Posterior cingulate gyrus (tissue), 11 donors: ENCODE data around the gene SPATS2L.

Source experiments
- DNase-seq, 10 donors: peaks; one replicate each; pipeline versions ENCODE4 v3.0.0 to v3.0.0-alpha.2; 2020 to 2021; ENCODE audit warnings: mixed read lengths in 3 of 10
- intact Hi-C: fragments of 100-400 bp; cut with DNase I; formaldehyde crosslinking; loops from one replicate; pipeline ENCODE4 v1.15.1; 2023

SPATS2L gene

DNA sequence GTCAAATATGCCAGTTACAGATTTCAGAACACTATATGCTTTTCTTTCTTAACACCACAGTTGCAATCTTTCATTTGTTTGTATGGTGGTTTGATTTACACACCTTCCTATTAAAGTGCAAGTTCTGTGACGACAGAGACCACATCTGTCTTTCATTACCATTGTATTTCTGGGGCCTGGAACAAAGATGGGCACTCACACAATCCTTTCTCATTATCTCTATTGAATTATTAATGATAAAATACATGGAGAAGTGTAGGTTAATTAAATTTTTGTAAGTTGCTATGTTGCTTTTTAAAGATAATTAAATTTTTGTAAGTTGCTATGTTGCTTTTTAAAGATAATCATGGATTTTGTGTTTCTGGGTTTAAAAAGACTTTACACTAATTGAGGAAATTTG, 123.5 kb downstream of the SPATS2L start:
- no peak for DNase-seq
- intact Hi-C loops = no loop called here

DNA sequence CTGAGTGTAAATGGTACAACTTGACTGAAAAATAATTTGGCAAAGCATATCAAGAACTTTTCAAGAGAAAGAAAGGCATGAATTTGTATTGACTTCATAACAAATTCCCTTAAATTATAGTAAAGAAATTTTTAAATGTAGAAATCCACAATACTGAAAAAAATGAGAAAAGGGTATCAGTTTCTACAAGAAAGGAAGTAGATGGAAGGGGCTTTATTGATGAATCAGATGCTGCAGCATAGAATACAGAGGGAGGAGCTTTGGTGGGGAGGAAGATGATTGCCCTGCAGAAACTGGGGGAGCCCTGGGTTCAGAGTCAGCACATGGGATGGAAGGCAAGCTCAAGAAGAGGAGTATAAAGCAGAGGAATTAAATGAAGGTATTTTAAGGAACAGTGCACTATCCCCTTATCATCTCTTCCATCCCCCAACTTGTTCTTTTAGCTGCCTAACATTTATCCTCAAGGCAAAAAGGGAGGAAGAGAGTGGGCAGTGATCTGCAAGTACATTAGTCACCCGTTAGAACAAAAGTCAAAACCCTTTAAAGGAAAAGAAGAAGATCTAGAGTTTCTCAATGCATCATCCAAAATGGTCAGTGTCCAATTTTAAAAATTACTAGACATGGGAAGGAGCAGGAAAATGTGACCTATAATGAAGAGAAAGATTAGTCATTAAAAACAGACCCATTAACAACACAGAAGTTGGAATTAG, 125.7 kb downstream of the SPATS2L start:
- intact Hi-C loops = no loop called here
- no peak for DNase-seq

DNA sequence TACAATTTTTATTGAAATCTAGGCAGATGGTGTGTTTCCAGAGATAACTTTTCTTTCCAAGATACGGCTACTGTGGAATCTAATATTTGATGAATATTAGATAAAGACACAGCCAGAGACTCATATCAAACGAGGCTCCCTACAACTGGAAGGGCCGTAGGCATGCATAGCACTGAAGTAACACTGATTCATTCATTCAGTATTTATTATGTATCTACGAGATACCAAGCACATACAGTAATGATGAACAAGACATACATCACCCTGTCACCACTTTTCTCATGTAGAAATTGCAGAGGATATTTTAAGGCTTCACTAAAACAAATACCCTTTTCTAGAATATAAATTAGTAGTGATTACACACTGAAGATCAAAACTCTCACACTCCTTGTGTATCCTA, 128.9 kb downstream of the SPATS2L start:
- intact Hi-C loops = no loop called here
- no peak for DNase-seq

DNA sequence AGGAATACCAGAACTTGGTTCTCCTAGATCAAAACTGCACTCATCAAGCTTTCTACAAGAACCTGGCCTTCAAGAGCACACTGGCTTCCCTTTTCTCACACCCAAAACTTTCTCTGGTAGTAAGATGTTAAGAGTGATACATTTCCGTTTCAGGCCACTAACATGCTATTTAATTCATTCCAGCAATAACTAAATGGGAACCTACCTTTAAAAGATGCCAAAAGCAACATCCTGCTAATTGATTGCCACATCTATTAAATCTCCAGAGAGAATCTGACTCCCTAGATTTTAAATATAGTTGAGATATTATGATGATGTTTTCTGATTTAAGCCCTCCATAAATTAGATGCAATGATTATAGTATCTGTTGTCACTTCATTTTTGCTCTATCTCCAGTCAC, 131.8 kb downstream of the SPATS2L start:
- no peak for DNase-seq
- intact Hi-C loops = no loop called here

DNA sequence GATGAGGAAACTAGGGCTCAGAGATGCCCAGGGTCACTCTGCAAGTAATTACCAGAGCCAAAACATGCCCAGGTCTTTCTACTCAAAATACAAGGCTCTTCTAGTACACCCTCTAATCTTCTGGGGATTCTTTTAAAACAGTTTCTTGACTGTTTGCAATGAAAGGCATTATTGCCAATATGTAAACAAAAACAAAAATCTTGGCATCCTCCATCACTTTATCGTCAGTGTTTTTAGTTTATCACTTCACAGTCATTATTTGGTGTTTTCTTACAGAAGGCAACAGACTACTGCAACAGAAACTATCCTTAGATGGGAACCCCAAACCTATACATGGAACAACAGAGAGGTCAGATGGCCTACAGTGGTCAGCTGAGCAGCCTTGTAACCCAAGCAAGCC, 132.4 kb downstream of the SPATS2L start:
- DNase-seq = no peak
- intact Hi-C loops = no loop called here

DNA sequence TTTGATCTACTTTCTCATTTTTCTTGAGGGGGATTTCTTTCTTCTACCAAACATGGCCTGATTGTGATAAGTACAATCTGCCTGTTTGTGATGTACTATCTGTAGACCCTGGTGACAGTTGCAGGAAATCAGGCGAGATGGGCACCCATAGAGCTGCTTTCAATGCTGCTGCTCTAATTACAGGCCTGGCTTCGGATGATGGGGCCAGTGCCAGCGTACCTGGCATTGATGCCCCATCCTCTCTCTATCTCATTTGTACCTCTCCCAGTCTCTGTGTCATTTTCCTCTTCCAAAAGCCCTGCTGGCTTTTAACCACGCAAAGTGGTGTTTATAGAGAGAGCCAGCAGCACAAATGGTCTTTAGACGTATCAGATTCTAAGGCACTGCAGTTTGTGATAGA, 133.5 kb downstream of the SPATS2L start:
- DNase-seq = no peak
- intact Hi-C loops = no loop called here

DNA sequence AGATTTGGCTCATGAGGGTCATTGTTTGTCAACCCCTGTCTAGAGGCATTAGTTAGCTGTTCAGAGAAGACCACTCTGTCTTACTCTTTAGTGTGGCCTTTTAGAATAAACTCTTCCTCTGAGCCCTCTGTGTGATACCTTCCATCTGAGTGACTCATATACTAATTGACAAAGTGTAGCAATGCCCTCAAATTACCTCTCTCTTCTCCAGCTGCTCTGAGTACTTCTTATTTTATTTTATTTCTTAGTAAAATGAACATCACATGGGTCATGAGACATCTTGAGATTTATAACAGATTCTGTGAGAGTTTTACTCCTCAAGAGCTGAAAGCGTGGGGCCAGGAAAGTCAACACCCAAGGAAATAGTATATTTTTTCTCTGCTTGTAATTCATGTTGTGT, 136.0 kb downstream of the SPATS2L start:
- intact Hi-C loops = no loop called here
- DNase-seq = no peak

DNA sequence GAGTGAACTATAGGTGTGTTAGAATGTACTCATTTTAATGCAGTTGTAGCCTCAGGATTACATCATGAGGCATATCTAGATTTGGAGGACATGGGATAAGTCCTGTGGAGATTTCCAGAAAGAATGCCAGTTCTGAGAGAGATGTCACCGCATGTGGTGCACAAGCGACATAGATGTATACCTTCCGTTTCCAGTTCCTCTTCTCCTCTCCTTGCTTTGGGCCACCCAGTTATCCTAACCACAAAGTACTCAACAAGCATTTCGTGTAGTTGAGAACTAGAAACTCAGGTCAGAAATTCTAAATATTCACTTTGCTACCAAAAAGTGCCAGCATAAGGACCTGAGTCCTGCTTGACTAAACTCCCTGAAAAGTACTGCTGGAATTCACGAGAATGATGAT, 136.9 kb downstream of the SPATS2L start:
- no peak for DNase-seq
- intact Hi-C loops = no loop called here

DNA sequence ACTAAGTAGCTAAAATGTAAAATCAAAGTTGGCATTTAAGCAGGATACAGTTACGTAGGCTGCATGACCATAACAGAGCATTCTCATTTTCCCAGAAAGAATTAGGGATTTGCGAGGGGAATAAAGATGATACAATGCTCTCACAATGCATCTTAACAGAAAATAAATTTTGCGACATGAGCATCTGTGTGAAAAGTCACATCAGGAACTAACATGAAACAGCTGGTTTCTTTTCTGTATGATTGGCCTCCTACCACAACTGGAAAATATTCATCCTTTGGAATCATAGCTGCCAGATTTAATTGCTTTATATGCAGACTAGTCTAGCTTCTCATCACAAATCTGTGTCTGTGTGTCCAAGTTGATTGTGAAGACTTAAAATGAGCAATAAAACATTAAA, 137.4 kb downstream of the SPATS2L start:
- DNase-seq = no peak

DNA sequence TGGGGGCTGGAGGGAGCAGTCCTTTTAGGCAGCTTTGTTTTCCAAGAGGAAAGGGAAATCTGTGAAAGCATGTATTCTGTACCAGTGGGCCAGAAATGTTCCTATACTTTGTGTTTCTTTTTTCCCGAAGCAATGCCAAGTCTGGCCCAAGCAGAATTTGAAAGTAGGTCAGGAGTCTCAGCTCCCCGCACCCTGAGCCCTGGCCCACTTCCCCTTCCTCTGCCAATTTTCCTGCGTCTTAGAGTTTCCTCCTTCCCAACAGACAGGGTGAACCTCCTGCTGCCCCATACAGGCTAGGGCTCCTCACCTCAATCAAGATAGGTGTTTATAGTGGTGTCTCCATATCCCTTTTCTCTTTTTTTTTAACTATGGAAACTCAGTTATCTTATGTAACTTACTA, 138.0 kb downstream of the SPATS2L start:
- DNase-seq = peak in 1 of 10 donors; percentile 79
- intact Hi-C loops = no loop called here

More for the DNA sequence above, 137.4 kb downstream of the SPATS2L start:
- intact Hi-C loops = no loop called here

DNA sequence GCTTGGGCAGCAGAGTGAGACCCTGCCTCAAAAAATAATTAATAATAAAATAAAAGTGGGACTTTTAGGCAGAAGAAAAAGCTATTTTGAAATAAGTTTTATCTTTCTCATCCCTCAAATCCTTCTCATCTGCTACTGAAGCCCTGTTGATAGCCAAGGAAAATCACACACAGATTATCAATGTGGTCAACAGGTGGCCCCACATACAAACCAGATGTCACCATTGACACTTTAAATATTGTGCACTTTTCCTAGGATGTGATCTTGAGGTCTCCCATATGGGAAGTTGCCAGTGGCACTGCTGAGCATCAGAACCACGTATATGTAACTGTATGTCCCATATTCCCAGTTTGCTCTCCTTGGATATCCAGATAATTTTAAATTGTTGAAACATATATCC, 138.8 kb downstream of the SPATS2L start:
- DNase-seq = no peak
- intact Hi-C loops = no loop called here

DNA sequence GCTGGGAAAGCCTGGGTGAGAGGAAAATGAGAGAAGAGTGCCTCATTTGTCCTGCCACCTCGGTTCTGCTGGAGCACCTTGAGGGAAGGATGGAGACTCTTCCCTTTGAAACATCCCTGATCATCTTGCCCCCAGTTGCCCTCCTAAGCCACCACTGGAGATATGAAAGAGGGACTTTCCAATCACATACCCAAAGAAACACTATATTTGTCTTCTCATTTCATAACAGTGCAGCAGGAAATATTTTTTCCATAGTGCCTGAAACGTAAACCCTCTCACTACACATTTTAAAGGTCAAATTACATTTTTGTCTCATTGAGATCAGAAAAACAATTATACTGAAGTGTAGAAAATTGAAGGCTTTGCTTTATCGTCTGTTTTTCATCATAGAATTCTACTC, 140.1 kb downstream of the SPATS2L start:
- DNase-seq = no peak
- intact Hi-C loops = no loop called here

DNA sequence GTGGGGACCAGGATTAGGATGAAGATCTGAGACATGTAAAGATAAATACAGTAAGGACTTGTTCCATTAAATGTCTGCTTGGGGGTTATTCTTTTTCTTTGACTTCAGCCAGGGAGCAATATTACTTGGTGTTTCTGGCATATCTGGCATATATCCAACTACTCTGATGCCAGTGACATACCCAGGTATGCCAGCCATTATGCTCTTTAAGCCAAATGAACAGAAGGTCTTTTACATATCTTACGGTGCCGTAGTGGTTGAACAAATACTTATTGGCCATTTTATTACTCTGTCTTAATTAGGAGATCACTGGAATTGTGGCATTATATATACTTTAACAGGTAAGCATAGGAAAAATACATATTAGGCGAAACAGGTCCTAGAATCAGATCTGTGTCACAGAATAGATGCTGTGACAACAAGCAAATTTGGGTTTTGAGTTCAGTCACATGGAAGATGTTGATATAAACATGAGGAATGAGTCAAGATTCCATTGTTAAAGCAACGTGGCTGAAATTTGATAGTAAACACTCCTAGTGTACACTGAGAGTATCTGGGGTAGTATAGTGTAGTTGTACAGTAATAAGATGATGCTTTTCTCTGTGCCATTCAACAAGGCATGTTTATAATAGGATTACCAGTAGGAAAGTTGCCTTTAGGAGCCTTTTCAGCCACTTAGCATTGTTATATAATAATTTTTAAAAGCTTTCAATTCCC, 140.8 kb downstream of the SPATS2L start:
- intact Hi-C loops = no loop called here
- no peak for DNase-seq

DNA sequence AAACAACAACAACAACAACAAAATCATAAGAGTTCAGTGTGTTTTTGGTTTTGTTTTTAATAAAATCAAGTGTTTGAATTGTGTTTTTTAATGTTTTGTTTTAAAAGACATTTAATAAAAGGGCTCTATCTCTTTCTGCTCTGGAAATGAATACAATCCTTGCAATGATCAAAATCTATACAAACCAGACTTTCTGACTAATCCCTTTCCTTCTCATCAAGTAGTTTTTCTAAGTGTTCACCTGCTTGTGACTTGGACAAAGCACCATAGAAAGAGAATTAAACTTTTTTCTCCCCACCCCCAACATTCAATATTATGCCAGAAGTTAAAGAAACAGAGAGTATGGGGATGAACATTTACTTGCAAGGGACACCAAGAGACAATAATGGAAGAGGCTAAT, 142.0 kb downstream of the SPATS2L start:
- intact Hi-C loops = no loop called here
- no peak for DNase-seq

DNA sequence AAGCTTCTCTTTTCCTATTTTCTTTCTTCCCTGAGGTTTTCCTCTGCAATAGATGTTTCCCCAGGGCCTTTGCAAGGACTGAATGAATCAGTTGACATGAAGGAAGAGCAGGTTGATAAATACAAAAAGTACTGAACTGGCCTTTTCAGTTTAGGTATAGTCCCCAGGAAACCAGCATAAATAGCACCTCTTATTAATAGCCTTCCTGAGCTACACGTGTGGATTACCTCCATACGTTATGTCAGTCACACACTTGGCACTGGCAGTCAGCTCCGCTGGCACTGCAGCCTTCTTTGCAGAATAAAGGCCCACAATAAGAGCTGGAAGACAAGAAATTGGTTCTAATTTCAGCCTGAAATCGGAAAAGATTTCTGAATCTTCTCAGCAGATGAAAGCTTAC, 142.7 kb downstream of the SPATS2L start:
- DNase-seq = no peak
- intact Hi-C loops = no loop called here

DNA sequence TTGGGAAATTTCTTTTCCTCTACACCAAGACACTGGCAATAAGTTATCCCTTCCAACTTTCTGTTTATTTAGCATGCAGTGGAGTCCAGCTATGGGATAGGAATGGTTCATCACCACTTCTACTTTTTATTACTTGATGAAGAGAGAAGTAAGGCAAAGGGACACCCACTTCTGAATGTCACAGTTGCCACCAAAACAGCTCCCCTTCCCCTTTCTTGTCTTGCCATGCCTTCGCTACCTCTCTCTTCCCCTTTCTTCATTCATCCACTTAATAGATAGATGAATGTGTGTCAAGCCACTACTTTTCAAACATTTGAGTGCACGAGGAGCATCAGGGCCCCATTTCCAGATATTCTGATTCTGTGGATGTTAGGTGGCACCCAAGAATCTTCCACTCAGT, 143.8 kb downstream of the SPATS2L start:
- intact Hi-C loops = no loop called here
- no peak for DNase-seq

DNA sequence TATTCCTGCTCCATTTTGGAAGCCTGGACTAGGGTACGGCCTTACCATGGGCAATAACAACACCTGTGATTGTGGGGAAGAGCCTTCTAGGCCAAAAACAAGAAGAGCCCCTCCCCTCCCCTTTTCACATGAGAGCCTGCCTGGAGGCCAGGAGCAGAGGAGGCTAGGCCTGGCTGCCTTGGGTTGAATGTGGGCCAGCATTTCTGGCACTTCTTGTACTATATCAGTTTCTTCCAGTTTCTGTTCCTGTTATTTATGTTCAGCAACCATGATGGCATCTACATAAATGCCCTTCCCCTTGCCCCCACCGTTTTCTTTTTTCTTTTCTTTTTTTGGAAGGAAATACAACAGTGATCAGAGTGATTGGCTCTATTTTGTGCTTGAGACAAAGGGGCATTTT, 145.0 kb downstream of the SPATS2L start:
- no peak for DNase-seq
- intact Hi-C loops = no loop called here

DNA sequence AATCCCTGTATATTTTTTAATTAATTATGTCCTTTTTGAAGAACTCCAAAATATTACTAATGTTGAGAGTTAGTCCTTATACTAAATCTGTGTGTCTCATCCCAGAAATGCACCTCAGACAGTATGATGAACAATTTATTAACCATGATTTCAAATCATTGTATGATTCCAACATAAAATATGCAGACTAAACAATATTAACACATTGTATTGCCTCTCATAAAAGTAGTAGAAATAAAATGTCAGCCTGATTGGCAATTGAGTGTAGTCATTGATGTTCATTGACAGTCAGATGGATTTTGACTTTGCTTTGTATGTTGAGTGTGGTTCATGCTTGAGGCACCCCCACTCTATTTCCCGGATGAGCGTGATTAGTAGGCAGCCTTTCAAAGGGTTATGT, 145.9 kb downstream of the SPATS2L start:
- intact Hi-C loops = no loop called here
- DNase-seq = no peak

DNA sequence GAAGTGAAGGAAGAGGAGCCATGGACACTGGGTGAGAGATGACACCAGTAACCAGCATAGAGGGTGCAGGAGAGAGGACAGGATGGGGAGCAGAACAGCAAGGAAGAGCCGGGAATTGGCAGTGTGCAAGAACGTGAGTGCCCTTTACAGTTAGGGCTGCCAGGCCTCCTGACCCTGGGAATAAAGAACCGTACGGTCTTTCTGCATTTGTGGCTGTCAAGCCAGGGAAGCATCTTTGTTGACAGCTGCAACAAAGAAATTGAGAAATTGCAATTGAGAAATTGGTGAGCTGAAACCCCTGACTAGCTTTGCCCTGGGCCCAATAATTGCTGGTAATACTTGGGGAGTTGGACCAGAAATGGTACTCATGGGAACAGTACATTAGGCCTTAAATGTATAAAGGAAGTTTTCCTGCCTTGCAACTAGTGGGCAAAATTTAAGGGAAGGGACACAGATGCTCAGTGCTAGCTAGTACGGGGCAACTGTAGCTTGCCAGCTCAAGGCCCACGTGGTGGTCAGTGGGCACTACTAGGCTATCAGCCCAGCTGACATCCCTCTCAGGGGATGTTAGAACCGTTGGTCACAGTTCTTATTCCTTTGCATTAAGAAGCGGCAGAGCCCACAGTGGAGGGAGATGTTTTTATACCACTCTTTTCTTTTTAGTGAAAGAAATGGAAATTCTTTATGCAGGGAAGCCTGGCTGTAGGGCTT, 146.8 kb downstream of the SPATS2L start:
- no peak for DNase-seq
- intact Hi-C loops = no loop called here

DNA sequence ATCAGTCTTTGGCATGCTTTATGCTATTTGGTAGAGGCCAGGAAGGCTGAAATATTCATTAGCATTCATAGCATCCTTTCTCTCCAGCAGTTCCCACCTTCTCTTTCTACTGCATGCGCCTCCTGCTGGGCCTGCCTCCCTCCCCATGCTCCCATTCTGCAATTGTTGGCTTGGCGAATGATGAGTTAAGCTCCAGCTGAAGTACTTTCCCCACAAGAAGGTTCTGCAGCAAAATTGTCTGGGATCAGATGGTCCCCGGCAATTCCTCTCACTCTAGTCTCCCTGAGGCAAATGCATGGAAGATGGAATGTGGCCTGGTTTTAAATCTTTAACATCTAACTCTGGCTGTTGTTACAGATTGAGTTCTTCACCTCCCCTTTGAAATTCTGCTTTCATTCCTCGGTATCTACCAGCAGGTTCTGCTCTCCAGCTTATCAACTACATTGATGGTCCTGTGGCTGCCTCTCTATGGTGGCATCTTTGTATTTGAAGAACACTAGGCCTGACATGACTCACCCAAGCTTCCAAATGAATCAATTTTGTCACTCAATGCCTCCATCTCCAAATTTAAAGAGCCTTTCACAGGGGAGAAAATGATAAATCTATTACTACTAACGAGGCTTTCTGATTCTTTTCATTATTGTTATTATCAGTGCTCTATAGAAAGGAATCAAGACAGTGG, 147.5 kb downstream of the SPATS2L start:
- intact Hi-C loops = no loop called here

More for the DNA sequence above, 147.5 kb downstream of the SPATS2L start:
- no peak for DNase-seq
